GM19193 (cell line): ENCODE measurements around the gene CTNNBL1.

Source experiments
- POLR2A ChIP-seq: IDR thresholded peaks from 4 replicates; pipeline ENCODE4 v1.6.1; 2011; ENCODE audit not compliant: insufficient read depth, insufficient read length; ENCODE audit errors: extremely low read depth

CTNNBL1 gene

GRCh38 chr20:37876863-37877262, 183.0 kb downstream of the CTNNBL1 start:
- TF ChIP-seq POLR2A = no peak

DNA sequence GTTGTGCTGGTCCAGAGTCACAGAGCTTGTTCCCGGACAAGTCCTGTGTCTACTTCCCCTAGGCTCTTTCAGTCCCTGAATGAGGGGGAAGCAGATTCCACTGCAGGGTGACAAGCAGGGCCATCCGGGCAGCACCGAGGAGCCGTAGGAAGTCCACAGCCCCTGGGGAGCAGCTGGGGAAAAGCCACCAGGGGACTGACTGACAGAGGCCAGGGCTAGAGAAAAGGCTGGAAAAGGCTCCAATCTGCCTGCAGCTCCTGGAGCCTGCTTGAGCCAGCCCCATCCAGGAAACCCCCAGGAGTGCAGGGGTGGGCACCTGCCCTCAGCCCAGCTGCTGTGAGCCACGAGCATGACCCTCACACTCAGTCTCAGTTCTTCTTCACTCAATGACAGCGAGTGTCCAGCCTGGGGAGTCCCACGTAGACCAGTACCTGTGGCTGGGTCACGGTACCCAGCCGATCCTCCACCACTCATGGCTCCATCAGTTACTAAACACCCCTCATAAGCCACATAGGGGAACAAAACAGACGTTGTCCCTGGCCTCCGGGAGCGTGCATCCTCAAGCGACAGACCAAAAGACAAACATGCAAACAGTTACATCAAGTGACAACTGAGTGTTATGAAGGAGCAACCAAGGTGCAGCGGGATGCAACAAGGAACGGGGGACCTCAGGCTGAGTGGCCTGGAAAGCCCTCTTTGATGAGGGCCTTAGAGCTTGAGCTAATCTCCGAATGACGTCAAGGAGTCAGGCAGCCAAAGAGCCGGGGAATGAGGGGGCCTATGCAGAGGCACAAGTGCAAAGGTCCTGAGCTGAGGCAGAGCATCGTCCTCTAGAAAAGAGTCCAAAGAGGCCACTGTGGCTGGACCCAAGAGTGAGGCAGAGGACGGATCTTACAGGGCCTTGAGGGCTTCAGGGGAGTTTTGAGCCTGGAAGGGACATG, 184.3 kb downstream of the CTNNBL1 start:
- TF ChIP-seq POLR2A = no peak

DNA sequence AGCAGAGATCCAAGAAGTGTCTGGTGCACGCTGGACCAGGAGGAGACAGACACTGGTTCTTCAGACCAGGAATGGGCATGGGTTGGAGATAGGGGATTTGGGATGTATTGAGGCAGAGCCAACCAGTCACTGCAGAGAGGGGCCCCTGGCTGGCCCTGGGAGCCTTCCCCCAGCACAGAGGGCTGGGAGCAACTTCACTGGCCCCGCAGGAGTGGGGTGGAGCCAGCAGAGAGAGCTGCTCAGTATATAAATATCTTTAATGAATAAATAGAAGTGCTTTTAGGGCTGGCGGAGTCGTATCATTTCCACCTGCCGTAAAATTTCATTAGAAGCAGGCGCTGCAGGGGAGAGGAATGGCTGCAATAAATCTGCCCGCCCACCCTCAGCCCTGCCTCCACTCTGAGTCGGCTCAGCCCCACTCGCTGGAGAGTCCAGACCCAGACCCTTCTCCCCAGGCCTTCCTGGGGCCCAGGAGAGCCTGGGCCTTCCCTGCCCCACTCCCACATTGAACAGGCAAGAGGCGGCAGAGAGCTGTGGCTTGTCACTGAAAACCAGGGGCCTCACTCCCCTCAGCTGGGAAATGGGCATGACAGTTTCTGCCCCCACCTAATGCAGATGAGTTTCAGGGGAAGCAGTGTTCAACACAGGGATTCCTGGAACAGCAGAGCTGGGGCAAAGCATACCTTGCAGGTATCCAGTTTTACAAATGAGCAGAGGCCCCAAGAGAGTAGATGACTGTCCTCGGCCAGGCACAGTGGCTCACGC, 185.2 kb downstream of the CTNNBL1 start:
- no peak for TF ChIP-seq POLR2A

GRCh38 chr20:37879843-37880242, 186.0 kb downstream of the CTNNBL1 start:
- TF ChIP-seq POLR2A = no peak

GRCh38 chr20:37880726-37881591, 187.1 kb downstream of the CTNNBL1 start:
- no peak for TF ChIP-seq POLR2A

DNA sequence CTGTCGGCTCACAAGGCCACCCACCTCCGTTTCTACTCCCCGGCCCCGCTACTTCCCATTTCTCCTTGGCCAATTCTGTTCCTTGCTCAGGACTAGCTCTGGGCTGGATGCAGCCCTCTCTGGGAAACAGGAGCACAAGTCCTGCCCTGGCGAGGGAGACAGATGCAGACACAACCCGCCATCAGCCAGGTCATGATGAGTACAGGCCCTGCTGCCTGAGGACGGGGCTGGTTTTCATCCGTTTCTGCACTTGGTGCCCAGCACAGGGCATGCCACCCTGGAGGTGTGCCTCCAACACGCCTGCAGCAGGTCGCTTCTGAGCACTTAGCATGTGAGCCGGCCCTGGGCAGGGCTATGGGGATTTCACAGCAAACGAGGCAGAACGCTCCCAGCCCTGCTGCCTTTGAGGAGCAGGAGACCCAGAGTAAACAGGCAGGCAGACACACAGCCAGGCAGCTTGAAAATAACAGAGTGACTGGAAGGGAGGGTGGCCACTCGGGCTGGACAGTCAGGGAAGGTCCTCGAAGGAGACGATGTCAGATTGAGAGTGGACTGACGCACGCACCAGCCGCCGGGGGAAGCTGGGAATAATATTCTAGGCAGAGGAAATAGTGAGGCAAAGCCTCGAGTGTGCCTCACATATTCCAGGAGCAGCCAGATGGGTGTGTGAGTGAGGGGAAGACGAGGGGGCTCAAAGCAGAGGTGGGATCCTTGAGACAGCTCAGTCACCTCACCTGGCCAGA, 187.9 kb downstream of the CTNNBL1 start:
- TF ChIP-seq POLR2A = no peak

GRCh38 chr20:37882961-37883712, 189.3 kb downstream of the CTNNBL1 start:
- no peak for TF ChIP-seq POLR2A

DNA sequence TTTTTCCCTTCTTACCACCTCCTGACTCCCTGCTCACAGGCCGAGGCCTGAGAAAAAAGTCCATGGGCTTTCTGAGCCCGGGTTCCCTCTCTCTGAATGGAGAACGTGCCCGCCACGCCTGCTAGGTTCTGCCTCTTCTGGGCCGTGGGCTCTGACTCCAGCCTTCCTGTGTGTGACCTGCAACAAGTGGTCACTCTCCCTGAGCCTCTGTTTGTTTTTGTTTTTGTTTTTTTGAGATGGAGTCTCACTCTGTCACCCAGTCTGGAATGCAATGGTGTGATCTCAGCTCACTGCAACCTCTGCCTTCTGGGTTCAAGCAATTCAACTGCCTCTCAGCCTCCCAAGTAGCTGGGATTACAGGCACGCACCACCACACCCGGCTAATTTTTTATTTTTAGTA, 191.2 kb downstream of the CTNNBL1 start:
- no peak for TF ChIP-seq POLR2A

DNA sequence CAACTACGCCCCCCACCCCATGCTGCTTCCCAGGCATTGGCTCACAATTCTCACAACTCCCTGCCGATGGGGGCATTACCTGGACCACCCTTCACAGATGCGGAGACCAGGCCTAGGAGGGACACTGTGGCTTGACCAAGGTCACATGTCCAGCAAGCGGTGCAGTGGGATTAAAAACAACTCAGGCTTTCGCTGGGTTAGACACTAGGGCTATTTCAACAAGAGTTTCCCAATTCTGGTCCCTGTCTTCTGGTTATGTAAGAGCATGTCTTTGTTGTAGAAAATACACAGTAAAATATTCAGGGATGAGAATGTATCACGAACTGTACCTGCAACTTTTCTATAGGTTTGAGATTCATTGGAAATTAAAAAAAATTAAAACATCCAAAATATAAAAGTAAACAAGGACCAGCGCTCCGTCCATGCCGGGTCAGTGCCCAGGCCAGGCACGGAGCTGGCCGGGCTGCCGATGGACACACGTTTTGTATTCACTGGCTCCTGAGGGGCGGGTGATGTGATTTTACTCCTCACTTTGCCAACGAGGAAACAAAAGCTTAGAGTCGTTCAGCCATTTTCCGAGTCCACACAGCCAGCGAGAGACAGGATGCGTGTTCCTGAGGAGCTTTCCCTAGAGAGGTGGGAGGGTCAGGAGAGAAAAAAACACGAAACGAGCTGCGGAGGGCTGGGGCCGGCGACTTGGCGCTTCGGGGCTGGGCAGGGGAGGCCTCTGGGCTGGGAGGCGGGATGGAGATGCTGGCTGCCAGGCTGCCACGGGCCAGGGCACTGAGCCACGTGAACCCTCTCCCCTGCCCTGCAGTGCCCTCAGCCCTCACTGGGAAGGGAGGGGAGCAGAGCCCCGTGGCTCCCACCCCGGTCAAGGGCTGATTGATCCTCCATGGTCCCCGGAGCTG, 192.0 kb downstream of the CTNNBL1 start:
- no peak for TF ChIP-seq POLR2A

- TF ChIP-seq POLR2A = no peak
Measured at GRCh38 chr20:37886851-37887297, 193.0 kb downstream of the CTNNBL1 start.

DNA sequence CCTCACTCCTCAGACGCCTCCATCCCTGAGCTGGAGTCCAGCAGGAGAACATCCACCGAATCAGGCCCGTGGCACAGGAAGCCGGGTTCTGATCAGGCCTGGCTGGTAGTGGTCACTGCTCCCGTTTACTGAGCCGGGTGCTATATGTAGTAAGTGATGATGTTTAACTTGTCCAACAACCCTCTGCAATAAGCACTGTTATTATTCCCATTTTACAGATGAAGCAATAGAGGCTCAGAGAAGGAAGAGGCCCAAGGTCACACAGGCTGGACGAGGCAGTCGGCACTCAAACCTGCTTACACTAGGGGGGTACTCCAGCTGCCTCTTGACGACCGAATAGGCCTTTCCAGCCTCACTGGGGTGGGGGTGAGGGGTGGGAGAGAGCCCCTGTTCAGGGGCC, 194.8 kb downstream of the CTNNBL1 start:
- no peak for TF ChIP-seq POLR2A

GRCh38 chr20:37890108-37890507, 196.3 kb downstream of the CTNNBL1 start:
- TF ChIP-seq POLR2A = no peak
